HG02798 (cell line): ENCODE measurements around the gene MECR.

Experiments used
- ATAC-seq: cut with Tn5 transposase; IDR thresholded peaks from one replicate; pipeline ENCODE4 v1.9.1; 2021; ENCODE audit warnings: mild to moderate bottlenecking; ENCODE audit not compliant: unreplicated experiment, poor library complexity

Gene MECR, protein sequence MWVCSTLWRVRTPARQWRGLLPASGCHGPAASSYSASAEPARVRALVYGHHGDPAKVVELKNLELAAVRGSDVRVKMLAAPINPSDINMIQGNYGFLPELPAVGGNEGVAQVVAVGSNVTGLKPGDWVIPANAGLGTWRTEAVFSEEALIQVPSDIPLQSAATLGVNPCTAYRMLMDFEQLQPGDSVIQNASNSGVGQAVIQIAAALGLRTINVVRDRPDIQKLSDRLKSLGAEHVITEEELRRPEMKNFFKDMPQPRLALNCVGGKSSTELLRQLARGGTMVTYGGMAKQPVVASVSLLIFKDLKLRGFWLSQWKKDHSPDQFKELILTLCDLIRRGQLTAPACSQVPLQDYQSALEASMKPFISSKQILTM

DNA sequence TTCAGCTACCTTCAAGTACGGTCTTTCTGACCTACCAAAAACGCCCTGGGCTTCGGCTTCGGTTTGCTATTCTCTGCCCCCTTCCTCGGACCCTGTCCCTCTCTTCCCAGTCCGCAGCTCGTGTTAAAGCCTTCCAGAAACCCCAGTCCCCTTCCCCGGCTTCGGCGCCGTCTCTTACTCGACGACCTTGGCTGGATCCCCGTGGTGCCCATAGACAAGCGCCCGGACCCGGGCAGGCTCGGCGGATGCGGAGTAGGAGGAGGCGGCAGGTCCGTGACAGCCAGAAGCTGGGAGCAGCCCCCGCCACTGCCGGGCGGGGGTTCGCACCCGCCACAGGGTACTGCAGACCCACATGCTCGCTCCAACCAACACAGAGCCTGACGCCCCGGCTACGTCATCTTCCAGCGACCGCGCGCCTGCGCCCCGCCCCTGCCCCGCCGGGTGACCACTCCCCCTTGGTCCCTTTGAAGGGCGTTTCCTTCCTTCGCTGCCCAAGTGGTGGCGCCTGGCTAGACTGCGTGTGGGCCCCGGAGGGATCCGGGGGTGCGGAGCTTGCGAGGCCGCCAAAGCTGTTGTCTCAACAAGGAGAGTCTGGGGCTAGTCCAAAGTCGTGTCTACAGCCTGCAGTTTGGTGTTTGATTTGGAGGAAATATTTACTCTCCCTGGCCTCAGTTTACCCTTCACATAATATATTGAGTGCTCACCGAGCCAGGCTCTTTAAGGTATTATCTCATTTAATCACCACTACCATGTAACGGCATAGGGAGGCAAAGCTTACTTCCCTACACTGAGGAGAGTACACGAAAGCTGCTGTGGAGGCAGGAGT, at the start of gene MECR:
Gene MECR (minus strand): TSS at position 382 of the 826 bp plus-strand sequence. CDS start 28 bp downstream, at position 354.
- peak; percentile 96 for ATAC-seq

GRCh38 chr1:29279951-29280391, 49.2 kb upstream of the MECR start:
- no peak for ATAC-seq

DNA sequence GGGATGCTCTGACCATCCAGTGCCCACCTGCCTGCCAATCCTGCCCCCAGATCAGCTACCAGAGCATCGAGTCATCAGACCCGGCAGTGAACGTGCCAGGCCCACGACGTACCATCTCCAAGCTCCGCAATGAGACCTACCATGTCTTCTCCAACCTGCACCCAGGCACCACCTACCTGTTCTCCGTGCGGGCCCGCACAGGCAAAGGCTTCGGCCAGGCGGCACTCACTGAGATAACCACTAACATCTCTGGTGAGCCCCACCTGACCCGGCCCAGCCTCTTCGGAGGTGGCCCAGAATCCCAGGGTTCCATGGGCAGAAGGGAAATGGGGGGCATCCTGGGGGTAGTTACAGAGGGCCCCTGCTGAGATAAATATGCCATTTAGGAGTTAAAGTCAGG, 48.7 kb upstream of the MECR start:
- ATAC-seq = no peak

- ATAC-seq = no peak
Measured at GRCh38 chr1:29278124-29278523, 47.4 kb upstream of the MECR start.

GRCh38 chr1:29275435-29275834, 44.7 kb upstream of the MECR start:
- no peak for ATAC-seq

DNA sequence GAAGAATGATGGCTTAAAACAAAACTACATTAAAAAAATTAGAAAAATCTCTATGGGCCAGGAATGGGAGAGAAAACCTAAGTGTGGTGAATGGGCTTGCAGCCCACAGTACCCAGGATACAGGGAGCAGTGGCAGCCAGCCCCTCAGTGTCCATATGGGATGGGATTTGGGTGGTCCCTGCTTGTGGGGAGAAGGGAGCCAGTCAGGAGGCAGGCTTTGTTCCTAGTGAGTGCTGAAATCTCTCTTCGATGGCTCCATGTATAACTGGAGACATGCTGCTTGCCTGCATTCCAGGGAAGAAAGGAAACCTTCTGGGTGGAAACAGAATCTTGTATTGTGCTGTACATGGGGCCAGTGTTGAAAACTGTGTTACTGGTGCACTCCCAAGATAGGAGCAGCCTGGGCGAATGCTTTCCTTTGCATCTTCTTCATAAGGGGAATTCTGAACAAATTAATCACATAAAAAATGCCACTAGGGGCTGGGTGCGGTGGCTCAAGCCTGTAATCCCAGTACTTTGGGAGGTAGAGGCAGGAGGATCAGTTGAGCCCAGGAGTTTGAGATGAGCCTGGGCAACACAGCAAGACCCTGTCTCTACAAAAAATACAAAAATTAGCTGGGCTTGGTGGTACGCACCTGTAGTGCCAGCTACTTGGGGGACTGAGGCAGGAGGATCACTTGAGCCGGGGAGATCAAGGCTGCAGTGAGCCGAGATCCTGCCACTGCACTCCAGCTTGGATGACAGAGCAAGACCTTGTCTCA, 41.6 kb upstream of the MECR start:
- ATAC-seq = no peak

DNA sequence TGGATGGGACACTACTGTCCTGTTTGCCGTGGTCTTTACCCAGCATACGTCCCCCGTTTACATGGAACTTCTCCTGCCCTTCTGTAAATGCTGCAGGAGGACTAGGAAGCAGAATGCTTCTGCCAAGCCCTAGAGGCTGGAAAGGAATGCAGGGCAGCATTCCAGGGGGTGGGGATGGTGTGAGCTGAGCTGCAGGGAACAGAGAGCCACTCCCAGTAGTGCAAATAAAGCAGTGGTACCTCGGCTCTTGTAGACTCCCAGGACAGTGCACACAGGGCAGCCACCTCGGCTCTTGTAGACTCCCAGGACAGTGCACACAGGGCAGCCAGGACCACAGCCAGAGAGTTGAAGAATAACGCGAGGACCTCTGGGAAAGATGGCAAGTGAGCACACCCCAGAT, 41.0 kb upstream of the MECR start:
- no peak for ATAC-seq

GRCh38 chr1:29270929-29271521, 40.3 kb upstream of the MECR start:
- no peak for ATAC-seq

DNA sequence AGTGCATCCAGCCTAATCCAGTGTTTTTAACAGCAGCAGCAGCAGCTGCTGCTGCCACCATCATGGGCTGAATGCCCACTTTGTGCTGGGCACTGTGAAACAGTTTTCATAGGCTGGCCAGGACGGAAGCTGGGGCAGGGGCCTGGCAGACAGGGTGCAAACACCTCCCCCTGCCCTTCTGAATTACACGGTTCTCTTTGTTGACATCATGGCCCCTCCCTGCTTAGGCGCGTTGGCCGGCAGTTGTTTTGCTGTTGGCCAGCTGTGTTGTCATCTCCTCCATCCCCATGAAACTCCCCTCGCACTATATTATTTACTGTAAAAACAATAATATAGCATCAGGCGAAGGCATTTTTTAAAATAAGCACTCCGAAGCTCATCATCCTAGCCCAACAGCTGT, 38.6 kb upstream of the MECR start:
- ATAC-seq = no peak

GRCh38 chr1:29267321-29268070, 36.8 kb upstream of the MECR start:
- ATAC-seq = no peak

GRCh38 chr1:29266912-29267311, 36.2 kb upstream of the MECR start:
- ATAC-seq = no peak

- no peak for ATAC-seq
Measured at GRCh38 chr1:29264773-29265389, 34.1 kb upstream of the MECR start.

GRCh38 chr1:29260531-29260930, 29.8 kb upstream of the MECR start:
- ATAC-seq = no peak

GRCh38 chr1:29259802-29260441, 29.2 kb upstream of the MECR start:
- ATAC-seq = no peak

- no peak for ATAC-seq
Measured at GRCh38 chr1:29258976-29259801, 28.5 kb upstream of the MECR start.

- ATAC-seq = no peak
Measured at GRCh38 chr1:29258189-29258975, 27.6 kb upstream of the MECR start.
